Uterus (tissue), 4 donors: ENCODE data around the gene ITPR2. TPM values are rescaled to one million over a fixed set of nuclear protein-coding genes. Genes with fewer than 3 reads are reported as not detected.
A peak's percentile ranks its signal among the peaks of the same experiment; 100 is the strongest.

ENCODE experiments used
- DNase-seq, 2 donors: peaks; one replicate each; pipeline ENCODE4 v3.0.0-alpha.2; 2019 to 2020
- H3K27ac ChIP-seq, 2 donors: fragments of 200-600 bp; sonication (generic); 1 replicate in 1 of 2; 2 replicates in 1 of 2; pipeline ENCODE4 v1.5.1; 2016 to 2018
- H3K27me3 ChIP-seq, 2 donors: fragments of 200-600 bp; sonication (generic); one replicate each; pipeline ENCODE4 v1.5.1; 2018 to 2019; ENCODE audit warnings: control low read depth in 1 of 2
- H3K36me3 ChIP-seq, 2 donors: fragments of 200-600 bp; sonication (generic); one replicate each; pipeline ENCODE4 v1.5.1; 2019; ENCODE audit warnings: control low read depth in 1 of 2
- H3K4me1 ChIP-seq, 2 donors: fragments of 200-600 bp; sonication (generic); one replicate each; pipeline ENCODE4 v1.5.1; 2018 to 2019; ENCODE audit warnings: control low read depth in 1 of 2
- H3K4me3 ChIP-seq, 2 donors: fragments of 200-600 bp; sonication (generic); 1 replicate in 1 of 2; 2 replicates in 1 of 2; pipeline ENCODE4 v1.5.1; 2018 to 2019; ENCODE audit warnings: mild to moderate bottlenecking in 1 of 2
- H3K9me3 ChIP-seq, 2 donors: fragments of 200-600 bp; sonication (generic); one replicate each; pipeline ENCODE4 v1.5.1; 2019; ENCODE audit warnings: control low read depth in 1 of 2
- POLR2A ChIP-seq, 2 donors: fragments of 450-650 bp; IDR thresholded peaks; one replicate each; pipeline ENCODE4 v1.6.1; 2016; ENCODE audit warnings: antibody characterized with exemption in 2 of 2, mild to moderate bottlenecking in 1 of 2, moderate library complexity in 1 of 2
- intact Hi-C: fragments of 100-400 bp; cut with DNase I; formaldehyde crosslinking; loops from one replicate; pipeline ENCODE4 v1.15.1; 2023; ENCODE audit warnings: low total_unique reads
- total RNA-seq, 4 donors: library from RNA; depleted of rRNA in 3 of 4; stranded (reverse); fragments of >200 nt in 3 of 4; gene quantifications; one replicate each; pipeline versions ENCODE4 v1.1.0 to v1.2.4, GENCODE V29; 2014 to 2023
- TF ChIP-seq, protein P1 (sequence below), 4 experiments: fragments of 200-600 bp in 2 of 4; fragments of 450-650 bp in 2 of 4; sonication (generic) in 2 of 4; IDR thresholded peaks; one replicate each; pipeline ENCODE4 v1.5.1; 2016 to 2019; ENCODE audit warnings: antibody characterized with exemption in 4 of 4, mild to moderate bottlenecking in 2 of 4, moderate library complexity in 1 of 4
- donor health status: DM: yes; HTN: yes; CAD: no.

The ITPR2 gene
- total RNA-seq, 4 donors from 2014 or later, result 53.5 to 271 (median 60.4) TPM

DNA sequence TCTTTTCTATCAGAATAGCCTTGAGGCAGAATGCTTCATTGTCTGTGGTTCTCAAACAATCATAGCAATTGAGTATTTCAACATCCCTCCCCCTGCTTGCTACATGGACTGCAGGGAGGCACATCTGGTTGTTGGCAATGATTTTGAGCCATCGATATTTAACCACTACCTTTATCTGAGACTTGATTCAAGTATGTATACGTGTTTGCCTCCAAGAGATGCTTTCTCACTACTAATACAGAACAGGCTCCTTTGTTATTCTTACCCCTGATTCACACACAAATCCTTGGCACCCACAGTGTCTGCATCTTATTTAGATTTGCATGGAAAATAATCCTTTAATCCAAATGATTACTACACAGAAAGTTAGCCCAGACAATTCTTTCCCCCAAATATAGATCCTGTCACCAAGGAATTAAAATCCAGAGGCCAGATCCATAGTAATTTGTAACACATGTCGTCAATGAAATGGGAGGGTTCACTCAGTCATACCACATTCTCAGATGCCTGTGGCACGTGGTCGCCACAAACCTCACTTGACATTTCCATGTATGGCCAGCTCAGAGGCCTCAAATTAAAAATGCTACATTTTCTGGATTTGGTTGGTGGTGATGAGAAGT lies 199.3 kb downstream of the ITPR2 start:
- H3K4me1 ChIP-seq, result no peaks in the 10 kb centered on the region
- intact Hi-C loops, result no loop called here
- DNase-seq, result no peak
- H3K4me3 ChIP-seq, result no peak overlapping the region
- H3K9me3 ChIP-seq, result no peaks in the 10 kb centered on the region
- H3K27me3 ChIP-seq, result no peaks in the 10 kb centered on the region
- H3K36me3 ChIP-seq, result no peaks in the 10 kb centered on the region
- TF ChIP-seq, protein P1, sequence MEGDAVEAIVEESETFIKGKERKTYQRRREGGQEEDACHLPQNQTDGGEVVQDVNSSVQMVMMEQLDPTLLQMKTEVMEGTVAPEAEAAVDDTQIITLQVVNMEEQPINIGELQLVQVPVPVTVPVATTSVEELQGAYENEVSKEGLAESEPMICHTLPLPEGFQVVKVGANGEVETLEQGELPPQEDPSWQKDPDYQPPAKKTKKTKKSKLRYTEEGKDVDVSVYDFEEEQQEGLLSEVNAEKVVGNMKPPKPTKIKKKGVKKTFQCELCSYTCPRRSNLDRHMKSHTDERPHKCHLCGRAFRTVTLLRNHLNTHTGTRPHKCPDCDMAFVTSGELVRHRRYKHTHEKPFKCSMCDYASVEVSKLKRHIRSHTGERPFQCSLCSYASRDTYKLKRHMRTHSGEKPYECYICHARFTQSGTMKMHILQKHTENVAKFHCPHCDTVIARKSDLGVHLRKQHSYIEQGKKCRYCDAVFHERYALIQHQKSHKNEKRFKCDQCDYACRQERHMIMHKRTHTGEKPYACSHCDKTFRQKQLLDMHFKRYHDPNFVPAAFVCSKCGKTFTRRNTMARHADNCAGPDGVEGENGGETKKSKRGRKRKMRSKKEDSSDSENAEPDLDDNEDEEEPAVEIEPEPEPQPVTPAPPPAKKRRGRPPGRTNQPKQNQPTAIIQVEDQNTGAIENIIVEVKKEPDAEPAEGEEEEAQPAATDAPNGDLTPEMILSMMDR (IDR thresholded peaks at IDR 0.05), result no peak
- no peak for TF ChIP-seq POLR2A (IDR thresholded peaks at IDR 0.05)
- H3K27ac ChIP-seq, result no peak overlapping the region

DNA sequence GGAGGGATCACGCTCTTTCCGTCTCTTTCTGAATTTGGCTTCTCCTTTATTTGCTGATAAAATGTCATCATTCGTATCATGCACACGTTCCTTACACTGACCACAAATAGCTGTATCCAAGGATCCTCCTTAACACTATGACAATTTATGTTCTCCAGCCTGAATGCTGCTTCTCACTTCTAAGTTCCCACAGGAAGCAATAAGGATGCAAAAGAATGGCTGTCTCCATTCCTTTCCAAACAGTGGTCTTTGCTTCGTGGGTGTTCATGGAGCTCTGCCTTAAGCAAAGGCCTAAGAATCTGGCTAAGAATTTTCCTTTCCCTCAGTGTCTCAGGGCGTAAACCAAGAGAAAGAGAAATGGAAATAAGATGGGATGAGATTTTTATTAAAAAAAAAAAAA lies 200.2 kb downstream of the ITPR2 start:
- intact Hi-C loops, result no loop called here
- no peaks in the 10 kb centered on the region for H3K36me3 ChIP-seq
- no peak for DNase-seq
- TF ChIP-seq POLR2A (IDR thresholded peaks at IDR 0.05), result no peak
- TF ChIP-seq, protein P1 (IDR thresholded peaks at IDR 0.05), result no peak
- no peaks in the 10 kb centered on the region for H3K4me1 ChIP-seq
- H3K4me3 ChIP-seq, result no peak overlapping the region
- no peak overlapping the region for H3K27ac ChIP-seq
- no peaks in the 10 kb centered on the region for H3K27me3 ChIP-seq
- H3K9me3 ChIP-seq, result no peaks in the 10 kb centered on the region

DNA sequence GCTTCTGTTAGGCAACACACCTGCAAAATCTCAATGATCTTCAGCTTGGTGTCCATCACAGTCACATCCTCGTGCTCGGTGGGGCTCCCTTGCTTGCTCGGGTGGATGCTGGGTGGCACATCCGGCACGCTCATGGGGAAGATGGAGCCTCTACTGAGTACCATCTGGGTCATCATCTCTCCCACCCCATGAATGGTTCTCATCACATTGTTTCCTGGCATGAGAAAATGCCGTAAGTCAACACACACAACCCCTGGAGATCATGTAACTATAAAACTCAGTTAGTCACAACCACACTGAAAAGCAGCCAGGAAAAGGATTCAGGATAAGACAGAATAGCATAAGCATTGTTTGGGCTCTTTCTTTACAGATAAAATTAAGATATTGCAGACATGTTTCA lies 201.1 kb downstream of the ITPR2 start:
- Histone ChIP-seq H3K27me3 (no peaks in the 10 kb centered on the region), H3K4me3 (no peak overlapping the region), H3K27ac (no peak overlapping the region), H3K36me3 (no peaks in the 10 kb centered on the region), H3K9me3 (no peaks in the 10 kb centered on the region), H3K4me1 (no peaks in the 10 kb centered on the region)
- DNase-seq, result no peak
- TF ChIP-seq, protein P1 (IDR thresholded peaks at IDR 0.05), result no peak
- TF ChIP-seq POLR2A (IDR thresholded peaks at IDR 0.05), result no peak
- intact Hi-C loops, result no loop called here

DNA sequence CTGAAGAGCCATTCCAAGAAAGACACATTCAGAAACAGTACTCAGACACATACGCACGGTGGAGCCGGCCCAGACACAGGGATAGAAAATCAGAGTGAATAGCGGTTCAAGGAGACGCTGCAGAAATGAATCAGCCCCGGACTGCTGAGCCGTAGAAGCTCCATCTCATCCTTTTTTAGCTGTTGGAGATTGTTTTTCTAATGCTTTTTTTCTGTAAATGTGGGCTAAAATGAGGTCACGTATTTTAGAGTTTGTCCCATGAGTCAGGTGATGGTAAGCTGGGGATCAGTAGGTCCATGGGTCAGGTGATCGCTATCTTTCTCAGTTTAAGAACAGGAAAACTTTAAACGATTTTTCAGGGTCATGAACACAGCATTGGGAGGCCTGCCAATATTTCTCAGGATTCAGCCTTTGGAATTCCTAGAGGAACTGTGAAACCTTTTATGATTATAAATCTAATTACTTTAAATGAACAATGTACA lies 202.4 kb downstream of the ITPR2 start:
- no peaks in the 10 kb centered on the region for H3K4me1 ChIP-seq

DNA sequence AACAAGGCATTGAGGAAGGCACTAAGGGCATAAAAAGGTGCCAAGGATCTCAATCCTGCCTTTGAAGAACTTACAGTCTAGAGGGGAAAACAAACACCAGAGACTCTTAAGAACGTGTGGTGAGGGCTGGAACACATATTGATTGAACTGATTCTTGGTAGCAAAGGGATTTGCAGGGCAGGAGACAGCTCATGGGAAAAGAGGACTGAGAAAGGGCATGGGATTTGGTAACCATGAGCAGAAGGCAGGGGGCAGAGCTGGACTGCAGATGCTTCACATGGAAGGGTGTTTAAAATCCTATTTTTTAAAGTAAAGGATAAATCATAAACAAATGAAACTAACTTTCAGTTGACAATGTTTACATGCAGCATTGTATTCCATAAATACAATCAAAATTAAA lies 203.1 kb downstream of the ITPR2 start:
- Histone ChIP-seq H3K36me3 (no peaks in the 10 kb centered on the region), H3K4me3 (no peak overlapping the region), H3K4me1 (no peaks in the 10 kb centered on the region), H3K27me3 (no peaks in the 10 kb centered on the region), H3K27ac (peak overlapping the region; percentile 59 to 70), H3K9me3 (no peaks in the 10 kb centered on the region)
- peak in 1 of 2 donors; percentile 24 for DNase-seq
- TF ChIP-seq, protein P1 (IDR thresholded peaks at IDR 0.05), result peak; percentile 32 to 40 (median 36)
- no peak for TF ChIP-seq POLR2A (IDR thresholded peaks at IDR 0.05)
- intact Hi-C loops, result no loop called here

More for the DNA sequence above, 202.4 kb downstream of the ITPR2 start:
- Histone ChIP-seq H3K27ac (peak overlapping the region; percentile 59 to 70), H3K9me3 (no peaks in the 10 kb centered on the region), H3K36me3 (no peaks in the 10 kb centered on the region), H3K27me3 (no peaks in the 10 kb centered on the region), H3K4me3 (no peak overlapping the region)
- TF ChIP-seq, protein P1 (IDR thresholded peaks at IDR 0.05), result no peak
- TF ChIP-seq POLR2A (IDR thresholded peaks at IDR 0.05), result no peak
- intact Hi-C loops, result no loop called here
- peak; percentile 30 to 34 for DNase-seq
